Measurements from ENCODE around the gene TEX53. TPM values are rescaled to one million over a fixed set of nuclear protein-coding genes. Genes with fewer than 3 reads are reported as not detected.

TEX53 gene
- total RNA-seq, 1 experiment from 2014 or later: not detected

- no peak for TF ChIP-seq AR (CRISPR knock-in tag; IDR thresholded peaks at IDR 0.05)
- TF ChIP-seq ZNF423 (CRISPR knock-in tag; IDR thresholded peaks at IDR 0.05): no peak
- TF ChIP-seq NFE2L1 (CRISPR knock-in tag; IDR thresholded peaks at IDR 0.05): no peak
- no peak for TF ChIP-seq JAZF1 (CRISPR knock-in tag; IDR thresholded peaks at IDR 0.05)
- no peak for TF ChIP-seq JUN (CRISPR knock-in tag; IDR thresholded peaks at IDR 0.05)
Observed at GRCh38 chr9:114666401-114666800, 8.8 kb upstream of the TEX53 start (continued).

GRCh38 chr9:114664181-114664580 is 6.6 kb upstream of the TEX53 start:
- ATAC-seq (no peak), DNase-seq (ENCODE audit: low spot score) (no peak)
- no peak for TF ChIP-seq GTF2I (CRISPR knock-in tag; conservative IDR thresholded peaks at IDR 0.05)
- no peak for TF ChIP-seq ZNF317 (CRISPR knock-in tag; IDR thresholded peaks at IDR 0.05; ENCODE audit: borderline replicate concordance, low read depth)
- TF ChIP-seq TEAD4 (CRISPR knock-in tag; IDR thresholded peaks at IDR 0.05): no peak
- TF ChIP-seq ATF3 (CRISPR knock-in tag; conservative IDR thresholded peaks at IDR 0.05): no peak
- Mint-ChIP-seq H3K4me1 (peaks cover 15% of the 10 kb centered on the region), H3K27ac (no peak overlapping the region), H3K9me3 (no peaks in the 10 kb centered on the region), H3K4me3 (no peak overlapping the region), H3K27me3 (ENCODE audit: low read depth) (no peaks in the 10 kb centered on the region; the same call in none of the 2 replicates), H3K36me3 (no peaks in the 10 kb centered on the region)
- CTCF ChIA-PET: interaction anchor here (0.8 to 1.1 kb wide), 2 partner anchors 11 kb away, joined by 3 to 4 read pairs; no protein-coding TSS in a partner anchor
- POLR2A ChIA-PET: no interaction called here

DNA sequence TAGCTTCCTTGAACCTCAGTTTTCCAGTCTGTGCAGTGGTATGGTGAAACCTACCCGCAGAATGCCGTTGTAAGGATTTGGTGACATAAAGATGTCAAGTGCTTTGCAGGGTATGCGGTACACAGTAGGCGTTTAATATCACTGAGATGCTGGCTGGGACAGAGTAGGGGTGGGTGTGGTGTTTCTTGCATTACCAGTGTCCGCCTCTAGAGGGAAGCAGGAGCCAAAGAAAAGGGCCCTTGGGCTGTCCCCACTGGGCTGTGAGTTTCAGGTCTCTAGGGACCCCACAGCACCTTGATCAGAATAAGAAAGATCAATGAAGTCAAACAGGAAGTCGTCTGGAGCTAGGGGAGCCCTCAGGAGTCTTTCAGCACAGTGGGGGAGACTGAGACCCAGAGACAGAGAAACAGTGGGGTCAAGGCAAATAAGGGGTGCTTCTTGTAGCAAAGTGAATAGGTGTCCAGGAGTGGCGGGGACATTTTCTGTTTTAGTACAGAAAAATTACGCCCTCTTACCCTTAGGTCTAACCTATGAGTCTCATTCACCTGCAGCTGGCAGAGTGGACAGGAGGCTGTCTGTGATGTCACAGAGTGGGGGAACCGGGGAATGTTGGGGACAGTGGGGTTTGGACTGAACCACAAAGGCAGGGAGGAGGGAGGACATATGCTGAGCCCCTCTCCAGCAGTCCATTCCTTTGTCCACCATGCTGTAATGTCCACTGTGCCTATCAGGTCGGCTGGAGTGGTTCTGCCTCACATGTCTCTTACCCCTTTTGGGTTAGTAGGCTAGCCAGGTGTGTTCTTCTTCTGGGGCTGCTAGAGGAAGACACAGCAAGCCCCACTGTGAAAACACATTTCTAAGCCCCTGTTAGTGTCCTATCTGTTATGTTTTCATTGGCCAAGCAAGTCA is 4.7 kb upstream of the TEX53 start:
- peaks cover 15% of the 10 kb centered on the region for H3K4me1 Mint-ChIP-seq
- H3K27me3 Mint-ChIP-seq (ENCODE audit: low read depth): no peaks in the 10 kb centered on the region; the same call in none of the 2 replicates
- H3K9me3 Mint-ChIP-seq: no peaks in the 10 kb centered on the region
- H3K27ac Mint-ChIP-seq: no peak overlapping the region
- ChIA-PET CTCF (interaction anchor here (0.6 to 2.9 kb wide), 13 partner anchors 9 to 256 kb away, joined by 3 to 25 read pairs (median 4); no protein-coding TSS in a partner anchor), POLR2A (no interaction called here)
- peak; percentile 85 for DNase-seq (ENCODE audit: low spot score)
- no peaks in the 10 kb centered on the region for H3K36me3 Mint-ChIP-seq
- H3K4me3 Mint-ChIP-seq: no peak overlapping the region
- TF ChIP-seq ATF3 (CRISPR knock-in tag; conservative IDR thresholded peaks at IDR 0.05): no peak
- TF ChIP-seq, protein P1, sequence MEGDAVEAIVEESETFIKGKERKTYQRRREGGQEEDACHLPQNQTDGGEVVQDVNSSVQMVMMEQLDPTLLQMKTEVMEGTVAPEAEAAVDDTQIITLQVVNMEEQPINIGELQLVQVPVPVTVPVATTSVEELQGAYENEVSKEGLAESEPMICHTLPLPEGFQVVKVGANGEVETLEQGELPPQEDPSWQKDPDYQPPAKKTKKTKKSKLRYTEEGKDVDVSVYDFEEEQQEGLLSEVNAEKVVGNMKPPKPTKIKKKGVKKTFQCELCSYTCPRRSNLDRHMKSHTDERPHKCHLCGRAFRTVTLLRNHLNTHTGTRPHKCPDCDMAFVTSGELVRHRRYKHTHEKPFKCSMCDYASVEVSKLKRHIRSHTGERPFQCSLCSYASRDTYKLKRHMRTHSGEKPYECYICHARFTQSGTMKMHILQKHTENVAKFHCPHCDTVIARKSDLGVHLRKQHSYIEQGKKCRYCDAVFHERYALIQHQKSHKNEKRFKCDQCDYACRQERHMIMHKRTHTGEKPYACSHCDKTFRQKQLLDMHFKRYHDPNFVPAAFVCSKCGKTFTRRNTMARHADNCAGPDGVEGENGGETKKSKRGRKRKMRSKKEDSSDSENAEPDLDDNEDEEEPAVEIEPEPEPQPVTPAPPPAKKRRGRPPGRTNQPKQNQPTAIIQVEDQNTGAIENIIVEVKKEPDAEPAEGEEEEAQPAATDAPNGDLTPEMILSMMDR (IDR thresholded peaks at IDR 0.05): peak; percentile 91
- TF ChIP-seq, protein P2, sequence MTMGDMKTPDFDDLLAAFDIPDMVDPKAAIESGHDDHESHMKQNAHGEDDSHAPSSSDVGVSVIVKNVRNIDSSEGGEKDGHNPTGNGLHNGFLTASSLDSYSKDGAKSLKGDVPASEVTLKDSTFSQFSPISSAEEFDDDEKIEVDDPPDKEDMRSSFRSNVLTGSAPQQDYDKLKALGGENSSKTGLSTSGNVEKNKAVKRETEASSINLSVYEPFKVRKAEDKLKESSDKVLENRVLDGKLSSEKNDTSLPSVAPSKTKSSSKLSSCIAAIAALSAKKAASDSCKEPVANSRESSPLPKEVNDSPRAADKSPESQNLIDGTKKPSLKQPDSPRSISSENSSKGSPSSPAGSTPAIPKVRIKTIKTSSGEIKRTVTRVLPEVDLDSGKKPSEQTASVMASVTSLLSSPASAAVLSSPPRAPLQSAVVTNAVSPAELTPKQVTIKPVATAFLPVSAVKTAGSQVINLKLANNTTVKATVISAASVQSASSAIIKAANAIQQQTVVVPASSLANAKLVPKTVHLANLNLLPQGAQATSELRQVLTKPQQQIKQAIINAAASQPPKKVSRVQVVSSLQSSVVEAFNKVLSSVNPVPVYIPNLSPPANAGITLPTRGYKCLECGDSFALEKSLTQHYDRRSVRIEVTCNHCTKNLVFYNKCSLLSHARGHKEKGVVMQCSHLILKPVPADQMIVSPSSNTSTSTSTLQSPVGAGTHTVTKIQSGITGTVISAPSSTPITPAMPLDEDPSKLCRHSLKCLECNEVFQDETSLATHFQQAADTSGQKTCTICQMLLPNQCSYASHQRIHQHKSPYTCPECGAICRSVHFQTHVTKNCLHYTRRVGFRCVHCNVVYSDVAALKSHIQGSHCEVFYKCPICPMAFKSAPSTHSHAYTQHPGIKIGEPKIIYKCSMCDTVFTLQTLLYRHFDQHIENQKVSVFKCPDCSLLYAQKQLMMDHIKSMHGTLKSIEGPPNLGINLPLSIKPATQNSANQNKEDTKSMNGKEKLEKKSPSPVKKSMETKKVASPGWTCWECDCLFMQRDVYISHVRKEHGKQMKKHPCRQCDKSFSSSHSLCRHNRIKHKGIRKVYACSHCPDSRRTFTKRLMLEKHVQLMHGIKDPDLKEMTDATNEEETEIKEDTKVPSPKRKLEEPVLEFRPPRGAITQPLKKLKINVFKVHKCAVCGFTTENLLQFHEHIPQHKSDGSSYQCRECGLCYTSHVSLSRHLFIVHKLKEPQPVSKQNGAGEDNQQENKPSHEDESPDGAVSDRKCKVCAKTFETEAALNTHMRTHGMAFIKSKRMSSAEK (CRISPR knock-in tag; IDR thresholded peaks at IDR 0.05; ENCODE audit: borderline replicate concordance): no peak
- ATAC-seq: peak; percentile 96

All from WTC11 (cell line).